H9 (cell line): Measurements from ENCODE around the gene MSLN. TPM values are rescaled to one million over a fixed set of nuclear protein-coding genes. Genes with fewer than 3 reads are reported as not detected.

Experiments used
- DNase-seq: peaks from one replicate; pipeline ENCODE4 v3.0.0-alpha.2; 2017
- H2AFZ ChIP-seq: one replicate; pipeline ENCODE4 v1.6.1; 2013; ENCODE audit warnings: mild to moderate bottlenecking, low read length, control low read depth, moderate library complexity
- H2AK5ac ChIP-seq: 2 replicates; pipeline ENCODE4 v1.6.1; 2013; ENCODE audit warnings: low read length, control low read depth, mixed read lengths; ENCODE audit not compliant: insufficient read length
- H2BK120ac ChIP-seq: one replicate; pipeline ENCODE4 v1.6.1; 2013; ENCODE audit warnings: low read depth, mild to moderate bottlenecking, low read length, control low read depth, inconsistent platforms; ENCODE audit not compliant: poor library complexity, severe bottlenecking
- H2BK12ac ChIP-seq: 2 replicates; pipeline ENCODE4 v1.6.1; 2013; ENCODE audit warnings: low read length, control low read depth, mixed read lengths, low read depth; ENCODE audit not compliant: insufficient read length
- H2BK15ac ChIP-seq: 2 replicates; pipeline ENCODE4 v1.6.1; 2013; ENCODE audit warnings: low read depth, low read length, control low read depth
- H2BK20ac ChIP-seq: one replicate; pipeline ENCODE4 v1.6.1; 2013; ENCODE audit warnings: low read depth, mild to moderate bottlenecking, low read length, control low read depth, inconsistent platforms; ENCODE audit not compliant: poor library complexity, severe bottlenecking
- H2BK5ac ChIP-seq: 2 replicates; pipeline ENCODE4 v1.6.1; 2013; ENCODE audit warnings: low read length, control low read depth, mixed read lengths; ENCODE audit not compliant: insufficient read length
- H3K14ac ChIP-seq: 2 replicates; pipeline ENCODE4 v1.6.1; 2013; ENCODE audit warnings: low read length, control low read depth; ENCODE audit not compliant: insufficient read depth
- H3K18ac ChIP-seq: 2 replicates; pipeline ENCODE4 v1.6.1; 2013; ENCODE audit warnings: low read depth, mild to moderate bottlenecking, mixed read lengths, low read length, control low read depth; ENCODE audit not compliant: insufficient read length
- H3K23ac ChIP-seq: 2 replicates; pipeline ENCODE4 v1.6.1; 2013; ENCODE audit warnings: low read length, control low read depth, mixed read lengths, low read depth; ENCODE audit not compliant: insufficient read length
- H3K23me2 ChIP-seq: 2 replicates; pipeline ENCODE4 v1.6.1; 2013; ENCODE audit warnings: low read depth, mild to moderate bottlenecking, mixed read lengths, low read length, control low read depth; ENCODE audit not compliant: insufficient read length, poor library complexity, severe bottlenecking
- H3K27ac ChIP-seq: 2 replicates; pipeline ENCODE4 v1.5.1; 2013; ENCODE audit warnings: low read length, control low read depth, mixed read lengths, low read depth; ENCODE audit not compliant: insufficient read length
- H3K27me3 ChIP-seq: 2 replicates; pipeline ENCODE4 v1.6.1; 2013; ENCODE audit warnings: low read length, control low read depth, inconsistent platforms; ENCODE audit not compliant: insufficient read depth
- H3K4ac ChIP-seq: 2 replicates; pipeline ENCODE4 v1.6.1; 2013; ENCODE audit warnings: low read depth, mild to moderate bottlenecking, control low read depth, inconsistent platforms, low read length, moderate library complexity
- H3K4me1 ChIP-seq: 2 replicates; pipeline ENCODE4 v1.6.1; 2013; ENCODE audit warnings: low read length, control low read depth, inconsistent platforms; ENCODE audit not compliant: insufficient read depth
- H3K4me2 ChIP-seq: 2 replicates; pipeline ENCODE4 v1.6.1; 2013; ENCODE audit warnings: low read length, control low read depth, mixed read lengths; ENCODE audit not compliant: insufficient read length, insufficient read depth
- H3K56ac ChIP-seq: 2 replicates; pipeline ENCODE4 v1.6.1; 2013; ENCODE audit warnings: low read depth, mild to moderate bottlenecking, mixed read lengths, low read length, control low read depth; ENCODE audit not compliant: insufficient read length
- H3K79me1 ChIP-seq: 2 replicates; pipeline ENCODE4 v1.6.1; 2013; ENCODE audit warnings: low read depth, mild to moderate bottlenecking, moderate library complexity, low read length, control low read depth, inconsistent platforms; ENCODE audit not compliant: insufficient read depth, poor library complexity, severe bottlenecking
- H3K79me2 ChIP-seq: 2 replicates; pipeline ENCODE4 v1.6.1; 2013; ENCODE audit warnings: low read length, control low read depth, inconsistent platforms; ENCODE audit not compliant: insufficient read depth
- H3K9ac ChIP-seq: 2 replicates; pipeline ENCODE4 v1.6.1; 2013; ENCODE audit warnings: low read length, control low read depth, mixed read lengths; ENCODE audit not compliant: insufficient read length; ENCODE audit errors: extremely low read depth
- H3K9me3 ChIP-seq: one replicate; pipeline ENCODE4 v1.6.1; 2013; ENCODE audit warnings: low read depth, low read length, inconsistent platforms; ENCODE audit not compliant: control insufficient read depth
- H3T11ph ChIP-seq: one replicate; pipeline ENCODE4 v1.6.1; 2013; ENCODE audit warnings: mild to moderate bottlenecking, low read length, control low read depth, inconsistent platforms
- H4K20me1 ChIP-seq: one replicate; pipeline ENCODE4 v1.6.1; 2013; ENCODE audit not compliant: control insufficient read depth, insufficient read length, insufficient read depth
- H4K5ac ChIP-seq: 2 replicates; pipeline ENCODE4 v1.6.1; 2013; ENCODE audit warnings: low read depth, mild to moderate bottlenecking, mixed read lengths, low read length, control low read depth; ENCODE audit not compliant: insufficient read length
- H4K8ac ChIP-seq: replicated peaks from 2 replicates; pipeline ENCODE4 v1.6.1; 2013; ENCODE audit warnings: low read length, control low read depth, mixed read lengths, low read depth; ENCODE audit not compliant: insufficient read length
- H4K91ac ChIP-seq: 2 replicates; pipeline ENCODE4 v1.6.1; 2013; ENCODE audit warnings: low read depth, mild to moderate bottlenecking, moderate library complexity, mixed read lengths, low read length, control low read depth; ENCODE audit not compliant: insufficient read length
- H3K27ac Mint-ChIP-seq, 3 experiments: 2 replicates in 2 of 3; 3 replicates in 1 of 3; pipeline ENCODE4 v1.8.0; 2020 to 2021; ENCODE audit warnings: mixed read lengths in 3 of 3, mild to moderate bottlenecking in 1 of 3, moderate library complexity in 1 of 3
- H3K27me3 Mint-ChIP-seq: 2 replicates; pipeline ENCODE4 v1.8.0; 2021; ENCODE audit warnings: low read depth, mild to moderate bottlenecking, moderate library complexity, mixed read lengths
- H3K36me3 Mint-ChIP-seq, 3 experiments: 2 replicates in 2 of 3; 3 replicates in 1 of 3; pipeline ENCODE4 v1.8.0; 2020 to 2021; ENCODE audit warnings: low read depth in 3 of 3, mixed read lengths in 3 of 3; ENCODE audit not compliant: insufficient read depth in 1 of 3
- H3K4me1 Mint-ChIP-seq, 2 experiments: 2 replicates each; pipeline ENCODE4 v1.8.0; 2020; ENCODE audit warnings: mixed read lengths in 2 of 2
- H3K4me3 Mint-ChIP-seq, 2 experiments: 2 replicates in 1 of 2; 3 replicates in 1 of 2; pipeline ENCODE4 v1.8.0; 2020 to 2021; ENCODE audit warnings: mild to moderate bottlenecking in 2 of 2, mixed read lengths in 2 of 2, moderate library complexity in 1 of 2
- H3K9me3 Mint-ChIP-seq, 2 experiments: 2 replicates in 1 of 2; 3 replicates in 1 of 2; pipeline ENCODE4 v1.8.0; 2020; ENCODE audit warnings: mild to moderate bottlenecking in 2 of 2, mixed read lengths in 2 of 2, moderate library complexity in 1 of 2
- CTCF ChIP-seq: fragments of 200-600 bp; sonication (generic); conservative IDR thresholded peaks from 3 replicates; pipeline ENCODE4 v1.8.0; 2021; ENCODE audit warnings: antibody characterized with exemption, mild to moderate bottlenecking
- WGBS: extraction: QIAGEN DNeasy Blood & Tissue Kit; methylation state at CpG from one replicate; pipeline ENCODE4 v1.1.7; 2013; ENCODE audit warnings: missing lambda C conversion rate, low lambda C conversion rate, mixed read lengths; ENCODE audit not compliant: insufficient read length; ENCODE audit errors: extremely low coverage; 5-methylcytosine and 5-hydroxymethylcytosine counted together
- total RNA-seq: library from RNA; stranded (reverse); gene quantifications from 2 replicates; pipeline ENCODE4 v1.2.1, GENCODE V29; 2021

Gene MSLN
- total RNA-seq, 1 experiment from 2014 or later, result 0.22 TPM

GRCh38 chr16:717450-718245 is 42.9 kb upstream of the MSLN start:
- Mint-ChIP-seq H3K4me3 (no peak overlapping the region), H3K27ac (no peak overlapping the region), H3K9me3 (no peaks in the 10 kb centered on the region; a peak in 1 of 5 replicates), H3K4me1 (peaks cover 15 to 29% of the 10 kb centered on the region in 2 experiments), H3K36me3 (peaks cover 0 to 1% (median 0%) of the 10 kb centered on the region in 3 experiments; a peak in 1 of 7 replicates), H3K27me3 (peaks cover 43% of the 10 kb centered on the region)
- Histone ChIP-seq H3K79me1 (no peaks in the 10 kb centered on the region), H4K5ac (no peak overlapping the region), H3K4me1 (no peaks in the 10 kb centered on the region), H2BK120ac (no peak overlapping the region), H2AFZ (no peak overlapping the region), H3K4me2 (no peak overlapping the region), H2BK20ac (no peak overlapping the region), H3K56ac (no peak overlapping the region), H2BK12ac (no peak overlapping the region), H2BK5ac (no peak overlapping the region), H3K4ac (no peak overlapping the region), H3K9me3 (no peaks in the 10 kb centered on the region), H4K91ac (no peak overlapping the region), H3K23me2 (peaks cover 10% of the 10 kb centered on the region), H3K79me2 (no peaks in the 10 kb centered on the region), H4K8ac (no peak overlapping the region), H2BK15ac (no peak overlapping the region), H3K14ac (no peak overlapping the region; the same call in 1 of the 2 replicates), H3K9ac (no peak overlapping the region), H2AK5ac (no peak overlapping the region), H3K27ac (no peak overlapping the region), H4K20me1 (no peaks in the 10 kb centered on the region), H3K23ac (no peak overlapping the region), H3K18ac (no peak overlapping the region), H3K27me3 (no peaks in the 10 kb centered on the region; the same call in 1 of the 2 replicates), H3T11ph (no peak overlapping the region)
- no CpG with 5 or more reads among the region's 32 CpGs for WGBS
- TF ChIP-seq CTCF, result no peak
- no peak for DNase-seq
